HUES64 (cell line): ENCODE data around the gene ESPNL.

Source experiments
- H3K27ac ChIP-seq: 2 replicates; pipeline ENCODE4 v1.7.0; 2013; ENCODE audit warnings: low read depth, low read length, inconsistent platforms
- H3K27me3 ChIP-seq: 2 replicates; pipeline ENCODE4 v1.6.1; 2013; ENCODE audit warnings: mild to moderate bottlenecking, low read length; ENCODE audit not compliant: insufficient read depth
- H3K36me3 ChIP-seq: 2 replicates; pipeline ENCODE4 v1.6.1; 2013; ENCODE audit warnings: mild to moderate bottlenecking, low read length; ENCODE audit not compliant: insufficient read depth
- H3K4me1 ChIP-seq: 2 replicates; pipeline ENCODE4 v1.6.1; 2013; ENCODE audit warnings: mild to moderate bottlenecking, low read length, moderate library complexity; ENCODE audit not compliant: insufficient read depth
- H3K4me3 ChIP-seq: 2 replicates; pipeline ENCODE4 v1.5.1; 2013; ENCODE audit warnings: mild to moderate bottlenecking, low read length, moderate library complexity
- H3K9ac ChIP-seq: 2 replicates; pipeline ENCODE4 v1.6.1; 2013; ENCODE audit warnings: mild to moderate bottlenecking, low read depth, low read length
- H3K9me3 ChIP-seq: 2 replicates; pipeline ENCODE4 v1.6.1; 2013; ENCODE audit warnings: low read depth, low read length; ENCODE audit not compliant: insufficient read depth
- WGBS: fragments of 150-250, 120-280 bp; methylation state at CpG from one replicate; pipeline ENCODE4 v1.1.7; 2013; ENCODE audit warnings: missing lambda C conversion rate; 5-methylcytosine and 5-hydroxymethylcytosine counted together

ESPNL gene

DNA sequence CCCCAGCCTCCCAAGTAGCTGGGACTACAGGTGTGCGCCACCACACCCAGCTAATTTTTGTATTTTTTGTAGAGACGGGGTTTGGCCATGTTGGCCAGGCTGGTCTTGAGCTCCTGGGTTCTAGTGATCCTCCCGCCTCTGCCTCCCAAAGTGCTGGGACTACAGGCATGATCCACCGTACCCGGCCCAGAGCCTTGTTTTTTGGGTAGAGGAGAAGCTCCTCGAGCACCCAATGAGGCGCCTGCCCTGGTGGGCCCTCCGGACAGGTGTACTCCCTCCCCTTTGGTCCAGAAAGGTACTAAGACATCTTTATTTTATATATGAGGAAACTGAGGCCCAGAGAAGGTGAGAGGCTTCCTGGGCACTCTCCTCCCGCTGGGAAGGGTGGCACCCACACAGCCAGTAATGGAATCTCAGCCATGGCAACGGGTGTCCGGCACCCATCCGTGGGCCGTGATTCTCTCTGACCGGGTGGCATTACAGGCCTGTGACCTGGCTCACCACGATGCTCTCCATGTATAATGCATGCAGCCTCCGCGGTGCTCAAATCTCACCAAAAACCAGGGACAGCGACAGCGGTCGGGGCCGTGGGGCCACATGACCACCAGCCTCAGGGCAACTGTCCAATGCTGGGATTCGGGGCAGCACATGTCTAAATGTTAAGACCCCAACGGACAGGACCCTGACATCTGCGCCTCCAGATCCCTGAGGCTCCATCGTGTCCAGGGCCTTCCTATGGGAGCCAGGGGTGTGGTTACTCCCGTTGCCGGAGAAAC is 21.6 kb downstream of the ESPNL start:
- H3K27ac ChIP-seq, result no peak overlapping the region
- no peaks in the 10 kb centered on the region for H3K9me3 ChIP-seq
- H3K4me1 ChIP-seq, result no peaks in the 10 kb centered on the region
- no peak overlapping the region for H3K9ac ChIP-seq
- 91% methylated on average over 26 of the region's 27 CpGs for WGBS
- no peak overlapping the region for H3K4me3 ChIP-seq
- 0 out of 2 replicates have a peak, but pooled peaks cover 3% of the 10 kb centered on the region for H3K27me3 ChIP-seq
- no peaks in the 10 kb centered on the region for H3K36me3 ChIP-seq

DNA sequence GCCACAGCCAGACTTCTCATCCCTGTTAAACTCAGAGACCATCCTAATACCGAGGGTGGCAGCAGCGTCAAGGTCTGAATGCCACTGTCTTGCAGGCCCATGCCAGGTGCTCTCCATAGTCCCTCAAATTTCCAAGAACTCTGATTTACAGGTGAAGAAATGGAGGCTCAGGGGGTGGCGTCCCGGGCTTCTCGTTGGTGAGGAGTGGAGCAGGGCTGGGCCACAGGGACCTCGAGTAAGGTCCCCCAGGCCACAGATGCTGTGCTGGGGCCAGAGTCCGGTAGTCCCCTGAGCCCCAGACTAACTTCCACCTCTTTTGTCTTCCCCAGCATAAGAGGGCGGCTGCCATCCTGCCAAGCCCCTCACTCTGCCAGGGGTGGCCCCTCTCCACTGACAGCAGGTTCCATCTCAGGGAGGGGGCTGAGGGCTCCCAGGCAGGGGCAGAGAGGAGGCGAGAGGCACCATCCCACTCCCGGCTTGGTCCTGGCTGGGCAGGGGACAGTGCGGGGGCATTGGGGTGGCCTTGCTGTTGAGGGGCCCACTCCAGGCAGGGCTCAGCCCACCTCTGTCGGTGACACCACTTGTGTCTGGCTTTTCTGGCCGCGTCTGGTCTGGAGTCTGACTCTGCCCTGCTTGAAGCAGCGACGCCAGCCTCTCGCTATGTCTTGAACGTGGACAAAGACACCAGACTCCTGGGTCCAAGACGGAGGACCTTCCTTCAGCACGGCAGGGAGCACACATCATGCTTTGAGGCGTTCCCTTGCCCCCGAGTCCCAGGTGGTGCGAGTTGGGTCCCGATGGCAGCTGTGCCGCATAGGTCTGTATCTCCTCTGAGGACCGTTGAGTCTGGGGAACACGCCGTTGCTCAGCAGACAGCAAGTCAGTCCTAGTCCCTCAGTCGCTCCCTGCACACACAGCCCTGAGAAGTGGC is 22.4 kb downstream of the ESPNL start:
- H3K9me3 ChIP-seq, result no peaks in the 10 kb centered on the region
- no peak overlapping the region for H3K4me3 ChIP-seq
- 0 out of 2 replicates have a peak, but pooled peaks cover 3% of the 10 kb centered on the region for H3K27me3 ChIP-seq
- H3K9ac ChIP-seq, result no peak overlapping the region
- H3K27ac ChIP-seq, result no peak overlapping the region
- 93% methylated on average over 29 of the region's 29 CpGs for whole genome bisulfite sequencing
- H3K36me3 ChIP-seq, result no peaks in the 10 kb centered on the region
- no peaks in the 10 kb centered on the region for H3K4me1 ChIP-seq

DNA sequence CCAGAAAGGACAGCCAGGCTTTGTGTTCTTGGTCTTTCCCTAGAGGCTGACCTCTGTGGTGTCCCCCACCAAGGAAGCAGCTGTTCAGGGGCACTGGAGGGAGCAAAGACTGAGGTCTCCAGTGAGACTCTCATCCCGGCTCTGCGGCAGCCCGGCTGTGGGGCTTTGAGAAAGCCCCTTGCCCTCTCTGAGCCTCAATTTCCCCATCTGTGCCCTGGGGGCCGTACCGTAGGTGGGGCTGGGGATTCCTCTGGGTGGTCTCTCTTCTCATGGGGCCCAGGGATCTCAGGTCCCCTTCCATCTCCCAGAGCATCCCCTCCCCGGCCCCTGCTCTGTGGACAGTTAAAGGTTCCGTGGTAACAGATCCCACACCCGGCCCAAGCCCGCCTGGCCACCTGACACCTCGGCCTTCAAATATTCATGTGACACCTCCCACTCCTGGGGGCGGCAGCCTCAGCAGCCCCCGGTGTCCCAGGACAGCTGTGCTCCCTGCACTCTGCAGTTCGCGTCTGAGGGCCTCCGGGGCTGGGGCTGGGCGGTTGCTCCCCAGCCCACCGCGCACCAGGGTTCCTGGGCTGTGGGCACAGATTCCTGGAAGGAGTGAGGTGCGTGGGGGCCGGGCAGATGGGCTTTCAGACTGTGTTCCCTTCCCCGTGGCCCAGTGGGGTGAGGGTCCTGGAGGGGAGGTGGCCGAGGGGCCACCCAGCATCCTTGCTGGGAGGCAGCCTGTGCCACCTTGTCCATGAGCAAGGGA is 23.3 kb downstream of the ESPNL start:
- 87% methylated on average over 22 of the region's 22 CpGs for WGBS
- Histone ChIP-seq H3K9me3 (no peaks in the 10 kb centered on the region), H3K4me1 (no peaks in the 10 kb centered on the region), H3K36me3 (no peaks in the 10 kb centered on the region), H3K4me3 (no peak overlapping the region), H3K9ac (no peak overlapping the region), H3K27ac (no peak overlapping the region), H3K27me3 (no peaks in the 10 kb centered on the region)

DNA sequence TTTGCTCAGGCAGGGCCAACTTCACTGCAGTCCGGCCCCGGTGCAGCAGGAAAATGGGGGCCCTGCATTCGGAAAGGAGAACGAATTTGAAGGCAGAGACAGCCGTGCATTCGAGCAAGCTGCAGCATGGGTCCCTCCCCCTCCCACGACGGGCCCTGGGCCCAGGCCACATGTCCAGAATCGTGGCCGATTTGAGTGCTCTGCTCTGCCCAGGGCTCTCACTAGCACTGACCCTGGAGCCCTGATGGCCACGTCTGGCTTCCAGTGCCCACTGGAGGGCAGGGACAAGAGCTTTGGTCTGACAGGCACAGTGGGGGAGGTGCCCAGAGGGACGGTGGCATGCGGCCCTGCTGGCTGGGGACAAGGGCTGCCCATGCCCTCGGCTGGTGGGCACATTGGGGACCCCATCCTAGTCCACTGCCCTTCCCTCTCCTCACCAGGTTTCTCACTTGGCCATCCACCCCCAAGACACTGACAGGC is 23.9 kb downstream of the ESPNL start:
- no peak overlapping the region for H3K4me3 ChIP-seq
- no peak overlapping the region for H3K27ac ChIP-seq
- no peak overlapping the region for H3K9ac ChIP-seq
- no peaks in the 10 kb centered on the region for H3K9me3 ChIP-seq
- H3K27me3 ChIP-seq, result no peaks in the 10 kb centered on the region
- H3K4me1 ChIP-seq, result no peaks in the 10 kb centered on the region
- 87% methylated on average over 14 of the region's 14 CpGs for WGBS
- no peaks in the 10 kb centered on the region for H3K36me3 ChIP-seq

DNA sequence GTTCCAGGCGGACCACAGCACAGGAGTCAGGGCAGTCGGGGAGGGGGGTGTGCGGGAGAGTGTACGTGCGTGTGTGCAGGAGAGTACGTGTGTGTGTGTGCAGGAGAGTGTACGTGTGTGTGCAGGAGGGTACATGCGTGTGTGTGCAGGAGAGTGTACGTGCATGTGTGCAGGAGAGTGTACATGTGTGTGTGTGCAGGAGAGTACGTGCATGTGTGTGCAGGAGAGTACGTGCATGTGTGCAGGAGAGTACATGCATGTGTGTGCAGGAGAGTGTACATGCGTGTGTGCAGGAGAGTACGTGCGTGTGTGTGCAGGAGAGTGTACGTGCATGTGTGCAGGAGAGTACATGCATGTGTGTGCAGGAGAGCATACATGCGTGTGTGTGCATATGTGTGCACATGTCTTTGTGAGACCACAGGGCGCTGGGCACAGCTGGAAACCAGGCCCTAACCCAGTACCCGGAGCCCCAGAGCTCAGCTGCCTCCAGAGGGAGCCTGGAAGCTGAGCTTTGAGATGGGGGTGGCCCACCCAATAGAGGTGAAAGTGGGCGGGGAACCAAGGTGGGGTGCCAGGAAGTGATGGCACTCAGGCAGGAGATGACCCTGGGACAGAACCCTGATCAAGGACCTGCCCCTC is 24.5 kb downstream of the ESPNL start:
- H3K27ac ChIP-seq, result no peak overlapping the region
- H3K9me3 ChIP-seq, result no peaks in the 10 kb centered on the region
- 93% methylated on average over 19 of the region's 19 CpGs for WGBS
- no peak overlapping the region for H3K4me3 ChIP-seq
- no peaks in the 10 kb centered on the region for H3K27me3 ChIP-seq
- no peaks in the 10 kb centered on the region for H3K4me1 ChIP-seq
- no peaks in the 10 kb centered on the region for H3K36me3 ChIP-seq
- H3K9ac ChIP-seq, result no peak overlapping the region

DNA sequence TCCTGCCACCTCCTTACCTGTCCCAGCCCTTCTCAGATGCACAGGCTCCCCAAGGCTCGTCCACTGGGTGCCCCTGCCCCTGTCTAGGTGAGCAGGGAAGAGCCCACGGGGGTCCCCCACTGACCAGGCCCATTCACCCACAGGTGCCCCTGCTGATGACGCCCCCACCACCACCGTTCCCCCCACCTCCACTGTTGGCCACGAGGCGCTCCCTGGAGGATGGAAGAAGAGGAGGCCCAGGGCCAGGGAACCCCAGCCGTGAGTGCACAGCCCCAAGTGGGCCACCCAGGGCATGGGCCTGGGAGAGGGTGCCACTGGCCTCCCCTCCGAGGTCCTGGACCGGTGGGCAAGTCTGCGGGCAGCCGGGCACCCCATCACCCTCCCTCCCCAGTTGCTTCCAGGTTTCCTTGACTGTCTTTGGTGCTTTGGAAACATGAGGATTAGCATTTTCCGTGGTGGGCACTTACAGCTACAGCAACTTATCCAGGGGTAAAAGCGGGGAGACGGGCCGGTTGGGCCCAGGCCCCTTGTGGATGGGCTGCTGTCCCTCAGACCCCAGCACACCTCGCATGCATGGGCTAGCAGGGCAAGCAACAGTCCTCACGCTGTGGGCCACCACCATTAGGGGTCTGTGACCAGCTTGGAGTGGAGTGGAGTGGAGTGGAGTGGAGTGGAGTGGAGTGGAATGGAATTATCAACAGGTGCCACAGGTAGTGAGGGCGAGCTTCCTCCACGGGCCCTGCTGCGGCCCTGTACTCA is 25.2 kb downstream of the ESPNL start:
- no peak overlapping the region for H3K4me3 ChIP-seq
- 90% methylated on average over 20 of the region's 20 CpGs for WGBS
- no peak overlapping the region for H3K27ac ChIP-seq
- H3K4me1 ChIP-seq, result no peaks in the 10 kb centered on the region
- no peaks in the 10 kb centered on the region for H3K9me3 ChIP-seq
- no peaks in the 10 kb centered on the region for H3K36me3 ChIP-seq
- H3K9ac ChIP-seq, result no peak overlapping the region
- no peaks in the 10 kb centered on the region for H3K27me3 ChIP-seq

DNA sequence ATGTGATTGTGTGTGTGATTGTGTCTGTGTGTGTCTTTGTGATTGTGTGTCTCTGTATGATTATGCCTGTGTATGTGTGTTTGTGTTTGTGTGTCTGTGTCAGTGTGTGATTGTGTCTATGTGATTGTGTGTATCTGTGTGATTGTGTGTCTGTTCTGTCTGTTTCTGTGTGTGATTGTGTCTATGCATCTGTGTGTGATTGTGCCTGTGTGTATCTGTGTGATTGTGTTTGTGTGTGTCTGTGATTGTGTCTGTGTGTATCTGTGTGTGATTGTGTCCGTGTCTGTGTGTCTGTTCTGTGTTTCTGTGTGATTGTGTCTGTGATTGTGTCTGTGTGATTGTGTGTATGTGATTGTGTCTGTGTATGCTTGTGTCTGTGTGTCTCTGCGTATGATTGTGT is 26.2 kb downstream of the ESPNL start:
- Histone ChIP-seq H3K4me1 (no peaks in the 10 kb centered on the region), H3K4me3 (no peak overlapping the region), H3K27ac (no peak overlapping the region), H3K9ac (no peak overlapping the region), H3K36me3 (no peaks in the 10 kb centered on the region), H3K27me3 (no peaks in the 10 kb centered on the region), H3K9me3 (no peaks in the 10 kb centered on the region)
- WGBS, result 92% methylated on average over 2 of the region's 2 CpGs

DNA sequence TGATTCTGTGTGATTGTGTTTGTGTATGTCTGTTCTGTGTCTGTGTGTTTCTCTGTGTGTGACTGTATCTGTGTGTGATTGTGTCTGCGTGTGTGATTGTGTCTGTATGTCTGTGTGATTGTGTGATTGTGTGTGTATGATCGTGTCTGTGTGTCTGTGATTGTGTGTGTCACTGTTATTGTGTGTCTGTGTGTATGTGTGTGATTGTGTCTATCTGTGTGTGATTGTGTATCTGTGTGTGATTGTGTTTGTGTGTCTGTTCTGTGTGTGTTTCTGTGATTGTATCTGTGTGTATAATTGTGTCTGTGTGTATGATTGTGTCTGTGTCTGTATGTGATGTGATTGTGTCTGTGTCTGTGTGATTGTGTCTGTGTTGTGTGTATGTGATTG is 26.6 kb downstream of the ESPNL start:
- no peaks in the 10 kb centered on the region for H3K9me3 ChIP-seq
- no peak overlapping the region for H3K4me3 ChIP-seq
- no peak overlapping the region for H3K27ac ChIP-seq
- H3K27me3 ChIP-seq, result no peaks in the 10 kb centered on the region
- H3K9ac ChIP-seq, result no peak overlapping the region
- no peaks in the 10 kb centered on the region for H3K36me3 ChIP-seq
- H3K4me1 ChIP-seq, result no peaks in the 10 kb centered on the region
- WGBS, result 94% methylated on average over 2 of the region's 2 CpGs

DNA sequence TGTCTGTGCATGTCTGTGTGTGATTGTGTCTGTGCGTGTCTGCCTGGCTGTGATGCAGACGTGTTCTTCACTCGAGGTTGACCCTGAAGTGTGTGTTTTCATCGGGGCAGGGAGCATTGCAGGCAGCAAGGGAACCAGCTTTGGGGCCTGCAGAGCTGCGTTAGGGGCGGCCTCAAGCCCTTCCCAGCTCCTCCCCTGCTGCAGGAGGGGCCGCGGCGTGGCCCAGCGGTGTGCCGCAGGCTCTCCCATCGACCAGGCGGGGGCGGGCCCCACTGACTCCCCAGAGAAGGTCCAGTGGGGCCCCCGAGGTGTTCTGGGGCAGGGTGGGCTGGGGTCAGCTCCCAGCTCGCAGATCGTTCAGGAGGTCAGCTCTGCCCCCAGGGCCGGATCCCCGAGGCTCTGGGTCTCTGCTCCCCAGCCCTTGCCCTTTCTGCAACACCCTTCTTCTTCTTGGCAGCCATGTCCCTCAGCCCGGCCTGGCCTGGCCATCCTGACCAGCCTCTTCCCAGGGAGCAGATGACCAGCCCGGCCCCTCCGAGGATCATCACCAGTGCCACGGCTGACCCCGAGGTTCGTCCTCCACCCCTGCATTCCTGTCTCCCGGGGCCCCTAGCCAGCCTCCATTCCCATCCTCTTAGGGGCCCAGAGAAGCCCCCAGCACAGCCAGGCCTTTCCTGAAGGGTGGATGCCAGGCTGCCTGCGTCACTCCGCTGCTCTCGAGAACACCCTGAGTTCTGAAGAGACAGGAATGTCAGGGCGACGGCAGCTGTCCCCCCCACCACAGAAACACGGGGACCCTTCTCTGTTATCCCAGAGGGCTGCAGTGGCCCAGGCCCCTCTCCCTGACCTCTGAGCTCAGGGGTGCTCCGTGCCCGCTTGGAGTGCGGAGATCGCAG is 27.3 kb downstream of the ESPNL start:
- H3K9ac ChIP-seq, result no peak overlapping the region
- H3K9me3 ChIP-seq, result no peaks in the 10 kb centered on the region
- no peak overlapping the region for H3K4me3 ChIP-seq
- 73% methylated on average over 36 of the region's 36 CpGs for WGBS
- H3K27me3 ChIP-seq, result no peaks in the 10 kb centered on the region
- no peak overlapping the region for H3K27ac ChIP-seq
- H3K36me3 ChIP-seq, result no peaks in the 10 kb centered on the region
- H3K4me1 ChIP-seq, result no peaks in the 10 kb centered on the region
